Left ventricle myocardium inferior (tissue), 1 donor: ENCODE results near the gene ZNF385B. TPM values are rescaled to one million over a fixed set of nuclear protein-coding genes. Genes with fewer than 3 reads are reported as not detected.

ENCODE experiments used
- DNase-seq: peaks from one replicate; pipeline ENCODE4 v3.0.0-alpha.2; 2020
- H3K27ac ChIP-seq: fragments of 200-600 bp; replicated peaks from 2 replicates; pipeline ENCODE4 v1.8.0; 2021
- H3K27me3 ChIP-seq: fragments of 200-600 bp; 2 replicates; pipeline ENCODE4 v1.8.0; 2021; ENCODE audit warnings: low read depth
- H3K36me3 ChIP-seq: fragments of 200-600 bp; 2 replicates; pipeline ENCODE4 v1.8.0; 2021
- H3K4me1 ChIP-seq: fragments of 200-600 bp; 2 replicates; pipeline ENCODE4 v1.8.0; 2021
- H3K4me3 ChIP-seq: fragments of 200-600 bp; 2 replicates; pipeline ENCODE4 v1.8.0; 2021; ENCODE audit warnings: mild to moderate bottlenecking, moderate library complexity
- H3K9me3 ChIP-seq: fragments of 200-600 bp; replicated peaks from 2 replicates; pipeline ENCODE4 v1.8.0; 2021
- intact Hi-C: fragments of 100-400 bp; cut with micrococcal nuclease; formaldehyde crosslinking; loops from one replicate; pipeline ENCODE4 v1.11.0; 2022
- total RNA-seq: library from RNA; stranded (reverse); fragmentation: NEBNext Ultra II Directional; extraction: Animal tissue kit (Norgen Biotek cat#: 25700); gene quantifications from one replicate; pipeline ENCODE4 v1.2.1, GENCODE V29; 2021
- TF ChIP-seq, protein P1 (sequence below): fragments of 200-600 bp; IDR thresholded peaks from 2 replicates; pipeline ENCODE4 v1.8.0; 2021; ENCODE audit warnings: antibody characterized with exemption, mild to moderate bottlenecking, borderline replicate concordance
- donor health status: DM: no; HTN: yes; CAD: no; lungs with severe emphysema.

The ZNF385B gene
- total RNA-seq, 1 donor from 2014 or later, result 0.14 TPM

DNA sequence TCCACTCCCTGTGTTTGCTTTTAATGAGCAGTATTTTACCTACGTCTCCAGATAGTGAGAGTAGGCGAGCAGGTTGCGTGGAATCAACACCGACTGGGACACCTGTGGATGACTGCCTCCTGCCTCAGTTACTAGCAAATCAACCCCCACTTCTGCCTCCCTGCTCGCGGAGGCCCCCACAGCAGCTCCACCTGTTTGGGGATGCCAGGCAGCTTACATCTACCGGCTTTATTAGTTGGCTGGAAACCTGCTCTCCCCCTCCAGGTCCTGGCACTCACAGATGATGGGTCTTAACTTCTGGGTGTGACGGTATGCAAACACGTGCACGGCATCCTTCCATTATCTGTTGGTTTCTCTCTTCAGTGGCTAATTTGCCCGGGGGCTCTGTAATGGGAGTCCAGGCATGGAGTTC lies 432.3 kb downstream of the ZNF385B start:
- intact Hi-C loops, result loop anchor here (10.0 kb wide), 1 partner anchor 316 kb away; no protein-coding TSS in a partner anchor
- H3K27ac ChIP-seq, result no peak overlapping the region
- peak overlapping the region; percentile 19 for H3K4me3 ChIP-seq
- no peaks in the 10 kb centered on the region for H3K4me1 ChIP-seq
- H3K27me3 ChIP-seq, result peaks cover 72% of the 10 kb centered on the region
- TF ChIP-seq, protein P1, sequence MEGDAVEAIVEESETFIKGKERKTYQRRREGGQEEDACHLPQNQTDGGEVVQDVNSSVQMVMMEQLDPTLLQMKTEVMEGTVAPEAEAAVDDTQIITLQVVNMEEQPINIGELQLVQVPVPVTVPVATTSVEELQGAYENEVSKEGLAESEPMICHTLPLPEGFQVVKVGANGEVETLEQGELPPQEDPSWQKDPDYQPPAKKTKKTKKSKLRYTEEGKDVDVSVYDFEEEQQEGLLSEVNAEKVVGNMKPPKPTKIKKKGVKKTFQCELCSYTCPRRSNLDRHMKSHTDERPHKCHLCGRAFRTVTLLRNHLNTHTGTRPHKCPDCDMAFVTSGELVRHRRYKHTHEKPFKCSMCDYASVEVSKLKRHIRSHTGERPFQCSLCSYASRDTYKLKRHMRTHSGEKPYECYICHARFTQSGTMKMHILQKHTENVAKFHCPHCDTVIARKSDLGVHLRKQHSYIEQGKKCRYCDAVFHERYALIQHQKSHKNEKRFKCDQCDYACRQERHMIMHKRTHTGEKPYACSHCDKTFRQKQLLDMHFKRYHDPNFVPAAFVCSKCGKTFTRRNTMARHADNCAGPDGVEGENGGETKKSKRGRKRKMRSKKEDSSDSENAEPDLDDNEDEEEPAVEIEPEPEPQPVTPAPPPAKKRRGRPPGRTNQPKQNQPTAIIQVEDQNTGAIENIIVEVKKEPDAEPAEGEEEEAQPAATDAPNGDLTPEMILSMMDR, result no peak
- H3K36me3 ChIP-seq, result no peaks in the 10 kb centered on the region
- DNase-seq, result no peak
- H3K9me3 ChIP-seq, result no peaks in the 10 kb centered on the region

DNA sequence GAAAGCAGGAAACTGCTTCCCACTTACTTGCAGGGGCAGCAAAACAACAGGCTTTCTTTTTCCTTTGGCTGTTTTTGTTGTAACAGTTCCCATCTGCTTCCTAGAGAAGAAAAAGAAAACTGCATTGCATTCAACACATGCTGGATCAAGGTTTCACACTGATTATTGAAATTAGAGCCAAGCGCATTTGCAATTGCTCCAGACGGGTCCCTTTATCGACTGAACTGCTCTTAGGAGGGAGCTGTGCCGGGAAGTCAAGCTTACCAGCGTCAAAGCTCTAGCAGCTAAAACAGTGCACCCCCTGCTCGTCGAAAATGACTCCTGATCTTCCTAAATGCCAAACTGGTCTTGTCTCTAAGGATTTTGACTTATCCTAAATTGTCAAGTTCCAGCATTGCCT lies 432.8 kb downstream of the ZNF385B start:
- no peak for DNase-seq
- TF ChIP-seq, protein P1, result no peak
- Histone ChIP-seq H3K27me3 (peaks cover 73% of the 10 kb centered on the region), H3K27ac (no peak overlapping the region), H3K9me3 (no peaks in the 10 kb centered on the region), H3K4me1 (no peaks in the 10 kb centered on the region), H3K36me3 (no peaks in the 10 kb centered on the region), H3K4me3 (peak overlapping the region; percentile 19)
- intact Hi-C loops, result loop anchor here (10.0 kb wide), 1 partner anchor 316 kb away; no protein-coding TSS in a partner anchor

DNA sequence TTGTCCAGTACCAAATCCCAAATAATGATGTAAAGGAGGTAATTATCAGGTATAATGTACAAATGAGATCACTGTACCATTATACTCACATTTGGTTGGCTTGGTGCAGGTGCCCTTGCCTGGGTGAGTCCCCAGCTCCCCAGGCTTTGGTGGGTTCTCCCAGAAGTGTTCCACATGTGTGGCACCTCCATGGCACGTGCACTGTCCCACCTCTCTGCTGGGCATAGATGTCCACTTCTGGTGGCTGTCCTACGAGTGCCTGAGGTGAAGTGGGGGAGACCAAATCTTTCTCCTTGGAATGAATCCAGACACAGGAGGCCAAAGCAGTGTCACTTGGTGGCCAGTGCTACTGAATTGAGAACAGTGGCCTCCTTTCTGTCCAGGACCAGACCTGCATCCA lies 434.3 kb downstream of the ZNF385B start:
- DNase-seq, result no peak

DNA sequence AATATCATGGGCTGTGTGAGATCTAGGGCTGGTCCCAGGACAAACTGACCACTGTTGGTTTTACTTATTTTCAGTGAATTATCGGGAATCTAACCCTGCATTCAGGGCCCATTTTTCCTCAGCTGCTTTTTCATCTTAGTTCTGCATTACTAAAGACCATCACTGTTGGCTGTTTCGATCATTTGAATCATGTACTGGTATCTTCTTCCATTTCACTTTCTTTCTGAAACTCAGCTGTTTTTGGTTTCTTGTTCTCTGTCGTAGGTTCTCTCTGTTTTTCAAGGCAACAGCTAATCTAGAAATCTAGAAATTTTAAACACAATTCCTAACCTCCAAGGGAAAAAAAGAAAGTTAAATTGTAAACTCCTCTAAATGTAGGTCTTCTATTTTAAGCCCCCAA lies 436.8 kb downstream of the ZNF385B start:
- DNase-seq, result no peak
- H3K9me3 ChIP-seq, result no peaks in the 10 kb centered on the region
- intact Hi-C loops, result loop anchor here (10.0 kb wide), 1 partner anchor 320 kb away; no protein-coding TSS in a partner anchor
- H3K36me3 ChIP-seq, result no peaks in the 10 kb centered on the region
- TF ChIP-seq, protein P1, result no peak
- H3K4me1 ChIP-seq, result no peaks in the 10 kb centered on the region
- no peak overlapping the region for H3K4me3 ChIP-seq
- H3K27me3 ChIP-seq, result peaks cover 59% of the 10 kb centered on the region
- no peak overlapping the region for H3K27ac ChIP-seq

More for the DNA sequence above, 434.3 kb downstream of the ZNF385B start:
- Histone ChIP-seq H3K4me1 (no peaks in the 10 kb centered on the region), H3K27ac (no peak overlapping the region), H3K27me3 (peaks cover 80% of the 10 kb centered on the region), H3K9me3 (no peaks in the 10 kb centered on the region), H3K4me3 (no peak overlapping the region), H3K36me3 (no peaks in the 10 kb centered on the region)
- intact Hi-C loops, result loop anchor here (10.0 kb wide), 1 partner anchor 318 kb away; no protein-coding TSS in a partner anchor
- TF ChIP-seq, protein P1, result no peak

DNA sequence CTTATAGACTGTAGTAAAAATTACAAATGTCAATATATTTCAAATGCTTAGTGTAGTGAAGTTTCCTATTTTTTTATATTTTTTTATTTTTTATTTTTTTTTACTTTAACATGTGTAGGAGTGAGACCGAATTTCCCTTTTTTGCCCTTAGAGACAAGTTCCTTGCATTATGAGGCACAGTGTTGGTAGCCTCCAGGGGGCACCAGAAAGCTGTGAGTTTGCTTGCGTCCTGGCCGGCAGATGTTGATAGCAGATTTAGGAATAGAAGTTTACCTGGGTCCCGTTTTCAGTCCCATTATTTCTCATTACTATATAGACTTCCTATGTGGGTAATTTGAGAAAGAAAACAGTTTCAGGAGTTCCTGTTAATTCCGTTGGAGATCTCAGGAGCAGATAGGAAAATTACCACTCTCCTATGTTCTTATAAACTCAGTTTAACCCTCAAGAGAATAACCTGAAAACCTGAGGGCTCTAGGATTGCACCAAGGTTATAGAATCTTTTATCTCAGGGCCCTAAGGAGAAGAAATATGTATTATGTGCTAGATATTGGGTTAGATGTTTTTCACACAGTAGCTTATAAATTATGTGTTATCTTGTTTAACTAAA lies 439.3 kb downstream of the ZNF385B start:
- Histone ChIP-seq H3K4me1 (no peaks in the 10 kb centered on the region), H3K36me3 (no peaks in the 10 kb centered on the region), H3K9me3 (no peaks in the 10 kb centered on the region), H3K4me3 (no peak overlapping the region), H3K27ac (no peak overlapping the region), H3K27me3 (peaks cover 34% of the 10 kb centered on the region)
- intact Hi-C loops, result loop anchor here (10.0 kb wide), 1 partner anchor 323 kb away; no protein-coding TSS in a partner anchor
- peak; percentile 61 for DNase-seq
- TF ChIP-seq, protein P1, result peak; percentile 79
